Jurkat, Clone E6-1 (cell line): ENCODE data around the gene ARRDC2. TPM values are rescaled to one million over a fixed set of nuclear protein-coding genes. Genes with fewer than 3 reads are reported as not detected.

ENCODE experiments used
- DNase-seq: peaks from one replicate; pipeline ENCODE4 v3.0.0-alpha.2; 2011; ENCODE audit warnings: low read depth, low spot score
- H3K4me3 ChIP-seq: 2 replicates; pipeline ENCODE4 v1.5.1; 2011; ENCODE audit warnings: mild to moderate bottlenecking, low read length, control low read depth, moderate library complexity
- polyA plus RNA-seq: library from polyadenylated mRNA; unstranded; fragments of >200 nt; gene quantifications from one replicate; pipeline ENCODE4 v1.2.1, GENCODE V29; 2012; ENCODE audit warnings: missing spikeins; ENCODE audit not compliant: insufficient read length, insufficient read depth

ARRDC2 gene
- polyA plus RNA-seq: 16.4 TPM

GRCh38 chr19:18007917-18008673 lies at the start of gene ARRDC2:
Gene ARRDC2, plus strand, starts transcription at chr19:18008170. Its CDS starts 141 bp downstream, at chr19:18008311.
- H3K4me3 ChIP-seq: peak within 1 kb of the TSS; percentile 46
- peak; percentile 86 for DNase-seq

- no peak for DNase-seq
- H3K4me3 ChIP-seq: no peak overlapping the region
These were observed 43.9 kb upstream of the ARRDC2 start for GRCh38 chr19:17963936-17964691.

- H3K4me3 ChIP-seq: no peak overlapping the region
- no peak for DNase-seq
These were observed 42.4 kb upstream of the ARRDC2 start for GRCh38 chr19:17965370-17966128.

- DNase-seq: no peak
- H3K4me3 ChIP-seq: no peak overlapping the region
These were observed 41.9 kb upstream of the ARRDC2 start for GRCh38 chr19:17966129-17966483.

GRCh38 chr19:17966550-17967256 lies 41.3 kb upstream of the ARRDC2 start, which contains the start of gene KCNN1:
Gene KCNN1, plus strand, starts transcription at chr19:17967107. Its CDS starts 6,782 bp downstream, at chr19:17973889.
- DNase-seq: no peak
- no peak within 1 kb of the TSS for H3K4me3 ChIP-seq

- H3K4me3 ChIP-seq: no peak overlapping the region
- DNase-seq: no peak
These were observed 40.5 kb upstream of the ARRDC2 start for GRCh38 chr19:17967257-17968051.

GRCh38 chr19:17968362-17968761 lies 39.6 kb upstream of the ARRDC2 start:
- no peak overlapping the region for H3K4me3 ChIP-seq
- DNase-seq: no peak

- H3K4me3 ChIP-seq: no peak overlapping the region
- DNase-seq: no peak
These were observed 38.7 kb upstream of the ARRDC2 start for GRCh38 chr19:17969096-17969792.

GRCh38 chr19:17972230-17972629 lies 35.7 kb upstream of the ARRDC2 start:
- DNase-seq: no peak
- no peak overlapping the region for H3K4me3 ChIP-seq

GRCh38 chr19:17973759-17974158 lies 34.2 kb upstream of the ARRDC2 start:
- DNase-seq: no peak

GRCh38 chr19:17974551-17974950 lies 33.4 kb upstream of the ARRDC2 start:
- DNase-seq: no peak
- no peak overlapping the region for H3K4me3 ChIP-seq

More at GRCh38 chr19:17973759-17974158, 34.2 kb upstream of the ARRDC2 start:
- H3K4me3 ChIP-seq: no peak overlapping the region

- H3K4me3 ChIP-seq: no peak overlapping the region
- DNase-seq: no peak
These were observed 32.9 kb upstream of the ARRDC2 start for GRCh38 chr19:17975032-17975431.

GRCh38 chr19:17977021-17977420 lies 30.9 kb upstream of the ARRDC2 start:
- H3K4me3 ChIP-seq: no peak overlapping the region
- no peak for DNase-seq

GRCh38 chr19:17977488-17977887 lies 30.5 kb upstream of the ARRDC2 start:
- no peak for DNase-seq
- H3K4me3 ChIP-seq: no peak overlapping the region

- no peak overlapping the region for H3K4me3 ChIP-seq
These were observed 26.4 kb upstream of the ARRDC2 start for GRCh38 chr19:17981611-17982010.

GRCh38 chr19:17982430-17982829 lies 25.5 kb upstream of the ARRDC2 start:
- no peak overlapping the region for H3K4me3 ChIP-seq
- DNase-seq: no peak

More at GRCh38 chr19:17981611-17982010, 26.4 kb upstream of the ARRDC2 start:
- DNase-seq: no peak

- no peak overlapping the region for H3K4me3 ChIP-seq
- no peak for DNase-seq
These were observed 22.7 kb upstream of the ARRDC2 start for GRCh38 chr19:17985037-17985818.
